Activated CD4-positive, alpha-beta T cell treated with anti-CD3 and anti-CD28 coated beads for 36 hours (primary cell): ENCODE measurements around the gene LZTFL1. TPM values are rescaled to one million over a fixed set of nuclear protein-coding genes. Genes with fewer than 3 reads are reported as not detected.

Experiments used
- ATAC-seq: fragments of 200-7000 bp; cut with Tn5 transposase; one replicate; pipeline ENCODE4 v1.10.0; 2021; ENCODE audit warnings: mild to moderate bottlenecking, moderate library complexity
- CTCF ChIA-PET: fragments of 350-600 bp; sonication (Branson Sonifier 250); formaldehyde crosslinking; loops from one replicate; lab custom pipeline; 2021; ENCODE audit warnings: antibody characterized with exemption; lab: Charles Lee
- POLR2A ChIA-PET: fragments of 350-600 bp; sonication (Branson Sonifier 250); formaldehyde crosslinking; loops from one replicate; lab custom pipeline; 2021; ENCODE audit warnings: antibody characterized with exemption, inconsistent platforms; lab: Charles Lee
- DNase-seq: peaks from one replicate; pipeline ENCODE4 v3.0.0-alpha.2; 2020
- H3K27ac Mint-ChIP-seq: one replicate; pipeline ENCODE4 v1.8.0; 2021; ENCODE audit warnings: mixed read lengths
- H3K27me3 Mint-ChIP-seq: one replicate; pipeline ENCODE4 v1.8.0; 2021; ENCODE audit warnings: mixed read lengths
- H3K36me3 Mint-ChIP-seq: one replicate; pipeline ENCODE4 v1.8.0; 2021; ENCODE audit warnings: low read depth, mixed read lengths
- H3K4me1 Mint-ChIP-seq: one replicate; pipeline ENCODE4 v1.8.0; 2021; ENCODE audit warnings: mixed read lengths
- H3K4me3 Mint-ChIP-seq: one replicate; pipeline ENCODE4 v1.8.0; 2021; ENCODE audit warnings: mild to moderate bottlenecking, moderate library complexity, mixed read lengths
- H3K9me3 Mint-ChIP-seq: one replicate; pipeline ENCODE4 v1.8.0; 2021; ENCODE audit warnings: low read depth, mixed read lengths
- intact Hi-C, 2 experiments: fragments of 100-400 bp; cut with DNase I in 1 of 2; cut with micrococcal nuclease in 1 of 2; formaldehyde crosslinking; loops; one replicate each; pipeline versions ENCODE4 v1.14.2 to v1.15.1; 2022 to 2024; cut with DNase I, micrococcal nuclease
- total RNA-seq, 2 experiments: library from RNA; stranded (reverse); gene quantifications; one replicate each; pipeline ENCODE4 v1.2.3, GENCODE V29; 2021

The LZTFL1 gene
- total RNA-seq, 2 experiments from 2014 or later = 4.5 to 6.6 TPM

GRCh38 chr3:45842851-45843625, 1.1 kb upstream of the LZTFL1 start:
- no peaks in the 10 kb centered on the region for H3K9me3 Mint-ChIP-seq
- H3K4me1 Mint-ChIP-seq = peaks cover 14% of the 10 kb centered on the region
- H3K27me3 Mint-ChIP-seq = peaks cover 3% of the 10 kb centered on the region
- no peaks in the 10 kb centered on the region for H3K36me3 Mint-ChIP-seq
- intact Hi-C loops = loop anchor here (1.0 to 5.0 kb wide), 5 partner anchors 18 to 455 kb away; partner anchors contain the start of gene LARS2 (in 1 of the 2)
- ChIA-PET CTCF (interaction anchor here (0.7 to 2.4 kb wide), 4 partner anchors 7 to 237 kb away, joined by 3 to 6 read pairs (median 4); no protein-coding TSS in a partner anchor), POLR2A (interaction anchor here (0.6 kb wide), 1 partner anchor 807 kb away, joined by 3 read pairs; no protein-coding TSS in a partner anchor)
- ATAC-seq = no peak
- H3K4me3 Mint-ChIP-seq = no peak overlapping the region
- H3K27ac Mint-ChIP-seq = peak overlapping the region; percentile 38
- DNase-seq = no peak

- DNase-seq (no peak), ATAC-seq (peak; percentile 43)
- POLR2A ChIA-PET = interaction anchor here (0.6 to 0.9 kb wide), 2 partner anchors 15 to 1005 kb away, joined by 3 to 5 read pairs; no protein-coding TSS in a partner anchor
- no peaks in the 10 kb centered on the region for H3K9me3 Mint-ChIP-seq
- intact Hi-C loops = loop anchor here in 1 of 2 experiments (2.0 to 5.0 kb wide), 2 partner anchors 75 to 149 kb away; no protein-coding TSS in a partner anchor
- no peaks in the 10 kb centered on the region for H3K27me3 Mint-ChIP-seq
- H3K4me3 Mint-ChIP-seq = peak overlapping the region; percentile 87
- peak overlapping the region; percentile 82 for H3K27ac Mint-ChIP-seq
- peaks cover 2% of the 10 kb centered on the region for H3K36me3 Mint-ChIP-seq
- peaks cover 14% of the 10 kb centered on the region for H3K4me1 Mint-ChIP-seq
- CTCF ChIA-PET = interaction anchor here (0.7 to 2.4 kb wide), 10 partner anchors 9 to 295 kb away, joined by 3 to 7 read pairs (median 4); no protein-coding TSS in a partner anchor
These were observed 531 bp downstream of the LZTFL1 start for GRCh38 chr3:45841420-45841756.

- Mint-ChIP-seq H3K36me3 (peaks cover 9% of the 10 kb centered on the region), H3K27ac (no peak overlapping the region), H3K27me3 (no peaks in the 10 kb centered on the region), H3K4me1 (peaks cover 14% of the 10 kb centered on the region), H3K4me3 (no peak overlapping the region), H3K9me3 (no peaks in the 10 kb centered on the region)
- ChIA-PET CTCF (interaction anchor here (1.0 kb wide), 1 partner anchor 241 kb away, joined by 3 read pairs; no protein-coding TSS in a partner anchor), POLR2A (interaction anchor here (0.6 kb wide), 1 partner anchor 51 kb away, joined by 3 read pairs; no protein-coding TSS in a partner anchor)
- no peak for DNase-seq
- intact Hi-C loops = no loop called here
- ATAC-seq = no peak
These were observed 3.5 kb downstream of the LZTFL1 start for GRCh38 chr3:45838466-45838865.

GRCh38 chr3:45832699-45833098, 9.2 kb downstream of the LZTFL1 start:
- Mint-ChIP-seq H3K27me3 (no peaks in the 10 kb centered on the region), H3K27ac (no peak overlapping the region), H3K4me3 (no peak overlapping the region), H3K9me3 (no peaks in the 10 kb centered on the region), H3K4me1 (peaks cover 3% of the 10 kb centered on the region), H3K36me3 (peaks cover 18% of the 10 kb centered on the region)
- DNase-seq (no peak), ATAC-seq (no peak)
- ChIA-PET CTCF (interaction anchor here (0.6 to 1.6 kb wide), 5 partner anchors 10 to 47 kb away, joined by 3 to 5 read pairs (median 3); no protein-coding TSS in a partner anchor), POLR2A (no interaction called here)
- intact Hi-C loops = loop anchor here in 1 of 2 experiments (2.0 kb wide), 1 partner anchor 72 kb away; no protein-coding TSS in a partner anchor

GRCh38 chr3:45830121-45830520, 11.8 kb downstream of the LZTFL1 start:
- intact Hi-C loops = no loop called here
- H3K27me3 Mint-ChIP-seq = no peaks in the 10 kb centered on the region
- POLR2A ChIA-PET = no interaction called here
- H3K9me3 Mint-ChIP-seq = no peaks in the 10 kb centered on the region
- DNase-seq (no peak), ATAC-seq (no peak)
- CTCF ChIA-PET = interaction anchor here (0.6 kb wide), 2 partner anchors 24 to 55 kb away, joined by 3 to 4 read pairs; no protein-coding TSS in a partner anchor
- H3K27ac Mint-ChIP-seq = no peak overlapping the region
- peaks cover 14% of the 10 kb centered on the region for H3K4me1 Mint-ChIP-seq
- no peak overlapping the region for H3K4me3 Mint-ChIP-seq
- H3K36me3 Mint-ChIP-seq = peaks cover 14% of the 10 kb centered on the region

- intact Hi-C loops = no loop called here
- ChIA-PET CTCF (interaction anchor here (0.7 to 2.4 kb wide), 3 partner anchors 15 to 262 kb away, joined by 3 to 6 read pairs (median 4); partner anchors contain the start of gene LZTFL1), POLR2A (interaction anchor here (0.6 kb wide), 1 partner anchor 332 kb away, joined by 4 read pairs; no protein-coding TSS in a partner anchor)
- H3K4me3 Mint-ChIP-seq = no peak overlapping the region
- H3K9me3 Mint-ChIP-seq = no peaks in the 10 kb centered on the region
- peaks cover 5% of the 10 kb centered on the region for H3K36me3 Mint-ChIP-seq
- H3K27me3 Mint-ChIP-seq = no peaks in the 10 kb centered on the region
- ATAC-seq (no peak), DNase-seq (no peak)
- H3K27ac Mint-ChIP-seq = no peak overlapping the region
- peaks cover 14% of the 10 kb centered on the region for H3K4me1 Mint-ChIP-seq
These were observed 15.0 kb downstream of the LZTFL1 start for GRCh38 chr3:45826908-45827307.

GRCh38 chr3:45826321-45826720, 15.6 kb downstream of the LZTFL1 start:
- H3K9me3 Mint-ChIP-seq = no peaks in the 10 kb centered on the region
- intact Hi-C loops = no loop called here
- CTCF ChIA-PET = interaction anchor here (0.6 to 2.4 kb wide), 3 partner anchors 16 to 375 kb away, joined by 3 to 6 read pairs (median 3); partner anchors contain the start of gene LZTFL1
- no peak for DNase-seq
- peaks cover 5% of the 10 kb centered on the region for H3K36me3 Mint-ChIP-seq
- H3K4me3 Mint-ChIP-seq = no peak overlapping the region
- peak; percentile 72 for ATAC-seq
- no peaks in the 10 kb centered on the region for H3K27me3 Mint-ChIP-seq
- H3K27ac Mint-ChIP-seq = no peak overlapping the region
- POLR2A ChIA-PET = interaction anchor here (0.6 kb wide), 2 partner anchors 15 to 331 kb away, joined by 4 to 5 read pairs; partner anchors contain the start of gene LZTFL1
- peaks cover 13% of the 10 kb centered on the region for H3K4me1 Mint-ChIP-seq

GRCh38 chr3:45821127-45821526, 20.8 kb downstream of the LZTFL1 start:
- CTCF ChIA-PET = no interaction called here
- Mint-ChIP-seq H3K9me3 (peaks cover 2% of the 10 kb centered on the region), H3K27me3 (no peaks in the 10 kb centered on the region), H3K36me3 (no peaks in the 10 kb centered on the region), H3K27ac (no peak overlapping the region), H3K4me3 (no peak overlapping the region), H3K4me1 (peaks cover 8% of the 10 kb centered on the region)
- ATAC-seq (no peak), DNase-seq (no peak)
- intact Hi-C loops = no loop called here
- POLR2A ChIA-PET = no interaction called here

GRCh38 chr3:45819543-45819942, 22.4 kb downstream of the LZTFL1 start:
- no peaks in the 10 kb centered on the region for H3K27me3 Mint-ChIP-seq
- no peaks in the 10 kb centered on the region for H3K36me3 Mint-ChIP-seq
- intact Hi-C loops = no loop called here
- H3K9me3 Mint-ChIP-seq = peaks cover 2% of the 10 kb centered on the region
- ATAC-seq = no peak
- ChIA-PET CTCF (no interaction called here), POLR2A (no interaction called here)
- H3K4me3 Mint-ChIP-seq = no peak overlapping the region
- DNase-seq = no peak
- H3K4me1 Mint-ChIP-seq = peaks cover 5% of the 10 kb centered on the region
- no peak overlapping the region for H3K27ac Mint-ChIP-seq

GRCh38 chr3:45817831-45818522, 23.9 kb downstream of the LZTFL1 start:
- DNase-seq = no peak
- POLR2A ChIA-PET = no interaction called here

GRCh38 chr3:45816544-45816943, 25.4 kb downstream of the LZTFL1 start:
- Mint-ChIP-seq H3K27me3 (no peaks in the 10 kb centered on the region), H3K27ac (no peak overlapping the region), H3K9me3 (peaks cover 2% of the 10 kb centered on the region), H3K4me1 (peaks cover 5% of the 10 kb centered on the region), H3K4me3 (no peak overlapping the region), H3K36me3 (no peaks in the 10 kb centered on the region)
- no peak for DNase-seq
- ChIA-PET POLR2A (no interaction called here), CTCF (interaction anchor here (1.0 to 1.2 kb wide), 2 partner anchors 11 to 262 kb away, joined by 3 to 4 read pairs; no protein-coding TSS in a partner anchor)
- intact Hi-C loops = no loop called here
- no peak for ATAC-seq

More at GRCh38 chr3:45817831-45818522, 23.9 kb downstream of the LZTFL1 start:
- ATAC-seq = peak; percentile 44
- Mint-ChIP-seq H3K27ac (no peak overlapping the region), H3K9me3 (peaks cover 2% of the 10 kb centered on the region), H3K36me3 (no peaks in the 10 kb centered on the region), H3K4me1 (peaks cover 5% of the 10 kb centered on the region), H3K27me3 (no peaks in the 10 kb centered on the region), H3K4me3 (no peak overlapping the region)
- intact Hi-C loops = no loop called here
- CTCF ChIA-PET = no interaction called here
